Fibroblast of mammary gland (primary cell): ENCODE data around the gene LPP.
A peak's percentile ranks its signal among the peaks of the same experiment; 100 is the strongest.
"Not testable (repeated sequence)": the region's sequence is repeated elsewhere in the genome, so short reads cannot be mapped to it uniquely, and the experiment has no call there.

Experiments used
- DNase-seq: peaks from one replicate; pipeline ENCODE4 v3.0.0-alpha.2; 2010; ENCODE audit warnings: low read depth
- H3K4me3 ChIP-seq: 2 replicates; pipeline ENCODE4 v1.5.1; 2011; ENCODE audit warnings: low read depth, mild to moderate bottlenecking, low read length, moderate library complexity; ENCODE audit not compliant: control insufficient read depth
- CTCF ChIP-seq: conservative IDR thresholded peaks from 2 replicates; pipeline ENCODE4 v1.5.1; 2011; ENCODE audit warnings: low read depth, low read length, inconsistent platforms; ENCODE audit not compliant: control insufficient read depth, insufficient read depth

Gene LPP

DNA sequence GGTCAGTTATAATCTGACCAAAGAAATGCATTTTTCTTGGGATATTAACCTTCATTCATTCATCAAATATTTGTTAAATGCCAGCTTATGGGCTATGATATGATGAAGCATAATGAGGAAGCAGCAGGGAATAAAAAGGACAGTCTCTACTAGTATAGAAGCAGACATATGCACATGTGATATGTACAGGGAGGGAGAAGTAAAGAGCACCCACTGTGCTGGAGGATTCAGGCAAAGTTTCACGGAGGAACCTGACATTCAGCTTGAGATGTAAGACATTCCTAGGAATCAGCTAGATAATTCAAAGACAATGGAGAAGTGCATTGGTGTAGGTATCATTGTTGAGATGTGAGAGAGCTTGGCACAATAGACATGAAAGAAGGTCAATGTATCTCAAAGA, 450.7 kb downstream of the LPP start:
- no peak for DNase-seq
- no peak overlapping the region for H3K4me3 ChIP-seq
- TF ChIP-seq CTCF: no peak

- H3K4me3 ChIP-seq: no peak overlapping the region
- no peak for TF ChIP-seq CTCF
- peak; percentile 60 for DNase-seq
Measured at GRCh38 chr3:188605231-188605630, 451.3 kb downstream of the LPP start.

GRCh38 chr3:188605905-188606304, 451.9 kb downstream of the LPP start:
- DNase-seq: no peak
- no peak overlapping the region for H3K4me3 ChIP-seq
- no peak for TF ChIP-seq CTCF

- no peak for DNase-seq
- TF ChIP-seq CTCF: no peak
- no peak overlapping the region for H3K4me3 ChIP-seq
Measured at GRCh38 chr3:188607805-188608315, 453.9 kb downstream of the LPP start.

DNA sequence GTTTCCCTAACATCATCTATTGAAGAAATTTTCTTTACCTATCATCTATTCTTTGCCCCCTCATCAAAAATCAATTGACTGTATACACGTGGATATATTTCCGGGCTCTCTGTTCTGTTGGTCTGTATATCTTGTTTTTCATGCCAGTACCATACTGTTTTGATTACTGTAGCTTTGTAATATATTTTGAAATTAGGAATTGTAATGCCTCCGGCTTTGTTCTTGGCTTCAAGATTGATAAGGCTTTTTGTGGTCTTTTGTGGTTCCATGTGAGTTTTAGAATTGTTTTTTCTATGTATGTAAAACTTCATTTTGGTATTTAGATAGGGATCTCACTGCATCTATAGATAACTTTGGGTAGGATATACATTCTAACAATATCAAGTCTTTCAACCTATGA, 454.4 kb downstream of the LPP start:
- TF ChIP-seq CTCF: no peak
- DNase-seq: no peak

GRCh38 chr3:188613721-188614120, 459.8 kb downstream of the LPP start:
- not testable (repeated sequence) for DNase-seq, H3K4me3 ChIP-seq

More for the DNA sequence above, 454.4 kb downstream of the LPP start:
- H3K4me3 ChIP-seq: no peak overlapping the region

- H3K4me3 ChIP-seq: no peak overlapping the region
- DNase-seq: no peak
- no peak for TF ChIP-seq CTCF
Measured at GRCh38 chr3:188617270-188617669, 463.3 kb downstream of the LPP start.
